Body of pancreas (tissue), 4 donors: Measurements from ENCODE around the gene CHN2.

Experiments used
- CTCF ChIP-seq, 7 experiments: fragments of 450-650 bp in 4 of 7; fragments of 200-600 bp in 3 of 7; sonication (generic) in 3 of 7; IDR thresholded peaks; one replicate each; pipeline ENCODE4 v1.5.1; 2016 to 2019; ENCODE audit warnings: antibody characterized with exemption in 7 of 7
- POLR2A ChIP-seq, 3 donors: fragments of 450-650 bp; IDR thresholded peaks; one replicate each; pipeline ENCODE4 v1.6.1; 2016; ENCODE audit warnings: antibody characterized with exemption in 3 of 3, mild to moderate bottlenecking in 2 of 3

GRCh38 chr7:29300649-29301048 is 106.1 kb downstream of the CHN2 start:
- no peak for TF ChIP-seq POLR2A (IDR thresholded peaks at IDR 0.05)
- TF ChIP-seq CTCF (IDR thresholded peaks at IDR 0.05): no peak
